Cardiac septum (tissue), 1 donor: ENCODE measurements around the gene C8G. TPM values are rescaled to one million over a fixed set of nuclear protein-coding genes. Genes with fewer than 3 reads are reported as not detected.

Experiments used
- DNase-seq: peaks from one replicate; pipeline ENCODE4 v3.0.0-alpha.2; 2020; ENCODE audit warnings: low spot score
- intact Hi-C: fragments of 100-400 bp; cut with DNase I; formaldehyde crosslinking; loops from one replicate; pipeline ENCODE4 v1.14.0; 2022
- total RNA-seq: library from RNA; stranded (reverse); fragmentation: NEBNext Ultra II Directional; extraction: Animal tissue kit (Norgen Biotek cat#: 25700); gene quantifications from one replicate; pipeline ENCODE4 v1.2.1, GENCODE V29; 2021
- donor health status: DM: no; HTN: no; CAD: no.

Gene C8G
- total RNA-seq, 1 donor from 2014 or later = 3.4 TPM

DNA sequence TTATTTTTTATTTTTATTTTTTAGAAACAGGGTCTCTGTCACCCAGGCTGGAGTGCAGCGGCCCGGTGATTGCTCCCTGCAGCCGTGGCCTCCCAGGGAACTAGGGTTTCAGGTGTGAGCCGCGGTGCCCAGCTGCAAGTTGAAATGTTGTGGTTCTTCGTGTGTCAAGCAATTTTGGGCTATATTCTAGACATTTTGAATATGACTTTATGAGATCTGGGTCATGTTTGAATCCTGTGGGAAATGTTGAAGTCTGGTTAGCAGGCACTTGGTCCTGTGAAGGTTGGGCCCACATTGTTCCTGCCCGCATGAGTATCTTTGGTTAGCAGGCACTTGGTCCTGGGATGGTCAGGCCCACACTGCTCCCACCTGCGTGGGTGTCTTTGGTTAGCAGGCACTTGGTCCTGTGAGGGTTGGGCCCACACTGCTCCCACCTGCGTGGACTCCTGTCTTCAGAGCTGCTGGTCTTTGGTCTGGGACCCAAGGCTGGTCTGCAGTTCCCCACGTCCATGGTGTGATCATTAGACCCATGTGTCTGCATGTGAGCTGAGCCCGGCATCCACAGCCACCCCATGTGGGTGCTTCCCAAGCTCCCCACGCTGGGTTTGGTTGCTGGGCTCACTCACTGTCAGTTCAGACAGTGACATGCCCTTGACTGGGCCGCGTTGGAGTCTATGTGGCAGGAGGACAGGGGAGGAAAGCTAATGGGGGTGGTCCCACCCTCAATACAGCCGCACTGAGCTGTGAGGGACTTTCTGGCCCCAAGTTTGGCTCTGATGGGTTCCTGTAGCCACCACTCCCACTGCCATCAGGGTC, 7.6 kb upstream of the C8G start:
- no peak for DNase-seq
- intact Hi-C loops = no loop called here

- intact Hi-C loops = no loop called here
- DNase-seq = no peak
Observed at GRCh38 chr9:136939431-136939995, 5.5 kb upstream of the C8G start.

GRCh38 chr9:136939996-136940525, 5.0 kb upstream of the C8G start:
- intact Hi-C loops = loop anchor here (1.0 to 5.0 kb wide), 3 partner anchors 12 to 91 kb away; partner anchors contain the start of genes PHPT1 and TRAF2
- DNase-seq = peak; percentile 88

GRCh38 chr9:136940526-136941230, 4.4 kb upstream of the C8G start:
- DNase-seq = no peak
- intact Hi-C loops = loop anchor here (1.0 to 5.0 kb wide), 3 partner anchors 12 to 92 kb away; partner anchors contain the start of genes PHPT1 and TRAF2

- no peak for DNase-seq
- intact Hi-C loops = loop anchor here (2.0 to 5.0 kb wide), 2 partner anchors 54 to 93 kb away; partner anchors contain the start of genes PHPT1 and TRAF2
Observed at GRCh38 chr9:136941231-136942111, 3.6 kb upstream of the C8G start.

- DNase-seq = no peak
- intact Hi-C loops = loop anchor here (5.0 kb wide), 1 partner anchor 55 kb away; the partner anchor contains the start of gene TRAF2
Observed at GRCh38 chr9:136942112-136942880, 2.7 kb upstream of the C8G start.

DNA sequence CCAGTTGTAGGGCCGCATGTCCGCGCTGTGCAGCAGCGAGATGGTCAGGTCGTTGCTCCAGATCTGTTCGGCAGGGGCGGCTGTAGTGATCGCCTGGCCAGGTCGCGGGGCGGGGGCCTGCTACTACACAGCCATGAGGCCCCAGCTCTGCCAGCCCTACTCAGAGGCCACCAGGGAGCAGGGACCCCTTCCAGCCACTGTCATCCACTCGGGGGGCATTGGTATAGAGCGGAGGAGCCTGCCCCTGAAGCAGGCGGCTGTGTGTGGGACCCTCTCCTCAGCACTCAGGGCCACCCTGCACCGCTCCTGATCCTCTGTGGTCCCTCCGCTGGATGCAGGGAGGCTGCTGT, 2.2 kb upstream of the C8G start:
- intact Hi-C loops = loop anchor here (5.0 kb wide), 1 partner anchor 56 kb away; the partner anchor contains the start of gene TRAF2
- no peak for DNase-seq

- DNase-seq = no peak
- intact Hi-C loops = loop anchor here (2.0 to 5.0 kb wide), 3 partner anchors 41 to 153 kb away; partner anchors contain the start of genes TMEM141 and TRAF2
Observed at GRCh38 chr9:136943291-136944211, 1.5 kb upstream of the C8G start.

DNA sequence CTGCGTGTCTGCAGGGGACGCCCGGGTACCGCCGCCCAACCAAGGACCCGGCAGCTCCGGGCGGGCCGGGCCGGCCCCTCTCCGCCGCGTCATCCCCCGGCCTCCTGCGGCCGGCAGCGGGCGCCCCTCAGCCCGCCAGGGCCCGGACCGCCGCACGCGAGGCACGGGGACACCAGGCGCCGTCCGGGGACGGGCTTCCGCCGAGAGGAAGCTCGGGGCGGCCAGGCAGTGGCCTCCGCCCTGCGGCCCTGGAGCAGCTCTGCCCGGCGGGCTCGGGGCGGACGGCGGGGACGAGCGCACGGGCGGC, 878 bp upstream of the C8G start:
- DNase-seq = no peak
- intact Hi-C loops = loop anchor here (2.0 to 5.0 kb wide), 3 partner anchors 41 to 153 kb away; partner anchors contain the start of genes TMEM141 and TRAF2

DNA sequence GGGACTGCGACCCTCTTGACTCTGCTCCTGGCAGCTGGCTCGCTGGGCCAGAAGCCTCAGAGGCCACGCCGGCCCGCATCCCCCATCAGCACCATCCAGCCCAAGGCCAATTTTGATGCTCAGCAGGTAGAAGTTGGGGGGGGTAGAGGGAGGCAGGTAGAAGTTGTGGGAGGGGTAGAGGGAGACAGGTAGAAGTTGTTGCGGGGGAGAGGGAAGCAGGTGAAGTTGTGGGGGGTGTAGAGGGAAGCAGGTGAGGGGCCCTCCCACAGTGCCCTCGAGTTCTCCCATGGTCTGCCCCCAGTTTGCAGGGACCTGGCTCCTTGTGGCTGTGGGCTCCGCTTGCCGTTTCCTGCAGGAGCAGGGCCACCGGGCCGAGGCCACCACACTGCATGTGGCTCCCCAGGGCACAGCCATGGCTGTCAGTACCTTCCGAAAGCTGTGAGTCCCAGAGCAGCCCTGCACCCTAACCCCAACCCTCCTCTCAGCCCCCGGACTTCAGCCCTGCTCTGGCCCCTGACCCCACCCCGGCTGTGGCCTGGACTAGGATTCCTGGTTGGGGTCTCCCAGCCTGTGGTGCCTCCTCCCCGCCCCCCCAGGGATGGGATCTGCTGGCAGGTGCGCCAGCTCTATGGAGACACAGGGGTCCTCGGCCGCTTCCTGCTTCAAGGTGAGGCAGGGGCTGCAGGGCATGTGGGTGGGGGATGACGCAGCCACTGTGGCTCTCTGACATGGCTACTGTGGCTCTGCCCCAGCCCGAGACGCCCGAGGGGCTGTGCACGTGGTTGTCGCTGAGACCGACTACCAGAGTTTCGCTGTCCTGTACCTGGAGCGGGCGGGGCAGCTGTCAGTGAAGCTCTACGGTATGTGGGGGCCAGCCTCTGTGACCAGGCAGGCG, 537 bp downstream of the C8G start:
- intact Hi-C loops = loop anchor here (2.0 kb wide), 2 partner anchors 43 to 155 kb away; partner anchors contain the start of gene TMEM141
- DNase-seq = no peak

GRCh38 chr9:136946228-136947027, 1.4 kb downstream of the C8G start:
- intact Hi-C loops = no loop called here
- no peak for DNase-seq

- no peak for DNase-seq
- intact Hi-C loops = no loop called here
Observed at GRCh38 chr9:136947028-136947891, 2.2 kb downstream of the C8G start.

GRCh38 chr9:136947955-136948510, 3.0 kb downstream of the C8G start:
- no peak for DNase-seq
- intact Hi-C loops = loop anchor here (2.0 kb wide), 1 partner anchor 87 kb away; no protein-coding TSS in a partner anchor

DNA sequence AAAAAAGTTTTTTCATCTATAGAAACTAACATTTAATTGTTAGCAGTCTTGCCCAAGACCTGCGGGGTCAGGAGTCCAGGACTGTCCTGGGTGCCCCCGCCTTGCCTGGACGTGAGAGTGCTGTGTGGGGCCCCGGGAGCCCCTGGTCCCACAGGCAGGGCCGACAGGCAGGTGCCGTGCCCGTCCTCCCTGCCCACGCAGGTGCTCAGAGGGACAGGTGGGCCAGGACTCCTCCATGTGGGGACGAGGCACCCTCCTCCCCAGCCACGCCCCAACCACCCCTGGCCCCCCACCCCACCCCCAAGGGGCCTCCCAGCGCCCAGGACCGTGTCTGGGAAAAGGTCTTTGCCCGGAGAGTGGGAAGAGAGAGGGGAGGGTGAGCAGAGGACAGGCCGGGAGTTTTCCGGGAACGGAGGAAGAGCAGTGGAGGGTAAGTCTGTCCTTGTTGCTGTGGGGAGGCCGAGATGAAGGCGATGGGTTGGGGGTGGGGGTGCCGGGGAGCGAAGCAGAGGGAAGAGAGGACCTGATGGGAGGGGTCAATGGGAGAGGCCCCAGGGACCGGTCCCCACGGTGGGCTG, 4.3 kb downstream of the C8G start:
- DNase-seq = no peak
- intact Hi-C loops = loop anchor here (2.0 kb wide), 1 partner anchor 85 kb away; no protein-coding TSS in a partner anchor
